HuH-7.5 (cell line): ENCODE data around the gene MYO7B.

Experiments
- DNase-seq: peaks from one replicate; pipeline ENCODE4 v3.0.0; 2011; ENCODE audit warnings: low spot score

Gene MYO7B

GRCh38 chr2:127535422-127535901, at the start of gene MYO7B:
Gene MYO7B (plus strand): TSS chr2:127535683. CDS start chr2:127559723, 24,040 bp downstream.
- DNase-seq = no peak

GRCh38 chr2:127485694-127486071, 49.8 kb upstream of the MYO7B start:
- no peak for DNase-seq

- DNase-seq = no peak
Measured at GRCh38 chr2:127486247-127487058, 49.0 kb upstream of the MYO7B start.

- no peak for DNase-seq
Measured at GRCh38 chr2:127490283-127490682, 45.2 kb upstream of the MYO7B start.

- DNase-seq = no peak
Measured at GRCh38 chr2:127498386-127498785, 37.1 kb upstream of the MYO7B start.

- DNase-seq = no peak
Measured at GRCh38 chr2:127503491-127503890, 32.0 kb upstream of the MYO7B start.

- DNase-seq = no peak
Measured at GRCh38 chr2:127504552-127505430, 30.7 kb upstream of the MYO7B start.

GRCh38 chr2:127506510-127506909, 29.0 kb upstream of the MYO7B start:
- no peak for DNase-seq

- no peak for DNase-seq
Measured at GRCh38 chr2:127508023-127508630, 27.4 kb upstream of the MYO7B start.

GRCh38 chr2:127508631-127509034, 26.9 kb upstream of the MYO7B start:
- no peak for DNase-seq

- no peak for DNase-seq
Measured at GRCh38 chr2:127510073-127510472, 25.4 kb upstream of the MYO7B start.

GRCh38 chr2:127511090-127511695, 24.3 kb upstream of the MYO7B start:
- no peak for DNase-seq

- DNase-seq = no peak
Measured at GRCh38 chr2:127511917-127512316, 23.6 kb upstream of the MYO7B start.

GRCh38 chr2:127512362-127512761, 23.1 kb upstream of the MYO7B start:
- no peak for DNase-seq

GRCh38 chr2:127514076-127514475, 21.4 kb upstream of the MYO7B start:
- no peak for DNase-seq

- no peak for DNase-seq
Measured at GRCh38 chr2:127514485-127514884, 21.0 kb upstream of the MYO7B start.

- no peak for DNase-seq
Measured at GRCh38 chr2:127515383-127515915, 20.0 kb upstream of the MYO7B start.

GRCh38 chr2:127516041-127516762, 19.3 kb upstream of the MYO7B start:
- no peak for DNase-seq

GRCh38 chr2:127517465-127517864, 18.0 kb upstream of the MYO7B start:
- no peak for DNase-seq

GRCh38 chr2:127520424-127520823, 15.1 kb upstream of the MYO7B start:
- no peak for DNase-seq

- DNase-seq = no peak
Measured at GRCh38 chr2:127523269-127523939, 12.1 kb upstream of the MYO7B start.
